Muscle layer of duodenum (tissue), 2 donors: Measurements from ENCODE around the gene PSMA1.

Experiments used
- H3K27ac ChIP-seq: one replicate; pipeline ENCODE4 v1.7.0; 2013; ENCODE audit warnings: mild to moderate bottlenecking, low read length
- H3K27me3 ChIP-seq: one replicate; pipeline ENCODE4 v1.7.0; 2013; ENCODE audit warnings: low read depth, mild to moderate bottlenecking, control low read depth, low read length
- H3K36me3 ChIP-seq, 2 donors: one replicate each; pipeline ENCODE4 v1.7.0; 2013; ENCODE audit warnings: low read length in 2 of 2, control low read depth in 1 of 2, mild to moderate bottlenecking in 1 of 2; ENCODE audit not compliant: insufficient read depth in 2 of 2, control insufficient read depth in 1 of 2
- H3K4me1 ChIP-seq, 2 donors: one replicate each; pipeline ENCODE4 v1.7.0; 2013; ENCODE audit warnings: low read length in 2 of 2, mild to moderate bottlenecking in 2 of 2, control low read depth in 1 of 2, moderate library complexity in 1 of 2; ENCODE audit not compliant: insufficient read depth in 2 of 2, control insufficient read depth in 1 of 2
- H3K4me3 ChIP-seq, 2 donors: one replicate each; pipeline ENCODE4 v1.7.0; 2013; ENCODE audit warnings: low read length in 2 of 2, low read depth in 1 of 2, mild to moderate bottlenecking in 1 of 2
- H3K9me3 ChIP-seq, 2 donors: one replicate each; pipeline ENCODE4 v1.7.0; 2013; ENCODE audit warnings: low read length in 2 of 2, control low read depth in 1 of 2, mild to moderate bottlenecking in 1 of 2; ENCODE audit not compliant: control insufficient read depth in 1 of 2
- donor health status: healthy.

Gene PSMA1

DNA sequence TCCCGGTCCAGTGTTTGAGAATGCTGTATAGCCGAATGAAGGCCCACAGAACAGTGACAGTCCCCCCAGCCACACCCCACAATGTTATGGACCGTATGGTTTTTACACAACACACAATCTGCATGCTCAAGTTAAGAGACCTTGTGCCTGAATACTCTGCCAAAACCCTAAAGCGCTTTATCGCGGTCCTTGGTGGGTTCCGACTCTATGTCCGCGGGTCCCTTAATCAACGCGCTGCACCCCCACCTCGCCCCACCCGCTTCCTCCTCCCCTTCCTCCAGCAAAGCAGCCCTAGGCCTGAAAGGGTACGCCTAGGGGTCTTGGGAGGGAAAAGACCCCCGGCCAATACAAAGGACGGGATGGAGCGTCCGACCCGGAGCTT is 21.0 kb downstream of the PSMA1 start:
- Histone ChIP-seq H3K4me3 (peak overlapping the region; percentile 94 to 98), H3K36me3 (peaks cover 28 to 38% of the 10 kb centered on the region in 2 donors), H3K9me3 (no peaks in the 10 kb centered on the region), H3K27ac (peak overlapping the region; percentile 75), H3K27me3 (no peaks in the 10 kb centered on the region), H3K4me1 (peaks cover 0 to 22% of the 10 kb centered on the region in 2 donors)

DNA sequence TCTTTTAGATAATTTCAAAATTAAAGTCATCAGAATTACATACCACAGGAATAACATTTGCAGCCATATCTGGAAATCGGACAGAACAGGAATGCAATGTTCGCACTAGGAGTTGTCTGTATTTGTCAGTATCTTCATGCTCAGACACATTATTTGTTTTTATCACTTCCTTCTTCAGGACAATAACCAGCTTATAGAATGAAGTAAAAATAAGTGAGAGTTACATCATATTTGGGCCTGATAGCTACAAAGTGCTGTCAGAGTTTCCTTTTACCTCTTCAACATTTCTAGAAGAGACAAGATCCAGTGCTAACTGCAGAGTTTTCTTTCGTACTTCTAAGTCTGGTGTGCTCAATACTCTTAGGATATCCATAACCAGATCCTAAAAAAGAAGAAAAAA is 39.5 kb downstream of the PSMA1 start:
- H3K27ac ChIP-seq: no peak overlapping the region
- no peaks in the 10 kb centered on the region for H3K4me1 ChIP-seq
- no peaks in the 10 kb centered on the region for H3K9me3 ChIP-seq
- H3K27me3 ChIP-seq: no peaks in the 10 kb centered on the region
- H3K36me3 ChIP-seq: peaks cover 49 to 88% of the 10 kb centered on the region in 2 donors
- no peak overlapping the region for H3K4me3 ChIP-seq

DNA sequence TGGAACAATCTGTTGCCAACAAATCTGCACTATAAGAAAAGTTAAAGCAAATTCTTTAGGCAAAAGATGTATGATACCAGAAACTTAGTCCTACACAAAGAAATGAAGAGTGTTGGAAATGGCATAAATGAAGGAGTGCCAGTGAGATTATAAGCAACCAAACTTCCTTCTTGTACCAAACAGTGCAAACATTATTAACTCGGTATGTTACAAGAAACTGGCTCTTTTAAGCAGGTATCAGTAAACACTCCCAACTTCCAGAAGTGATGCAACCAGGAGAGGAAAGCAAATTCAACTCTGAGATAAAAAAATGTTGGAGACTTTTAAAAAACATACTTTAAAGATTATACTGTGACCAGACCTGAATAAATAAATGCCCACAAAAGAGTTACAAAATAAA is 49.1 kb downstream of the PSMA1 start:
- no peak overlapping the region for H3K27ac ChIP-seq
- peaks cover 80 to 88% of the 10 kb centered on the region in 2 donors for H3K36me3 ChIP-seq
- no peaks in the 10 kb centered on the region for H3K9me3 ChIP-seq
- no peak overlapping the region for H3K4me3 ChIP-seq
- no peaks in the 10 kb centered on the region for H3K4me1 ChIP-seq
- no peaks in the 10 kb centered on the region for H3K27me3 ChIP-seq

DNA sequence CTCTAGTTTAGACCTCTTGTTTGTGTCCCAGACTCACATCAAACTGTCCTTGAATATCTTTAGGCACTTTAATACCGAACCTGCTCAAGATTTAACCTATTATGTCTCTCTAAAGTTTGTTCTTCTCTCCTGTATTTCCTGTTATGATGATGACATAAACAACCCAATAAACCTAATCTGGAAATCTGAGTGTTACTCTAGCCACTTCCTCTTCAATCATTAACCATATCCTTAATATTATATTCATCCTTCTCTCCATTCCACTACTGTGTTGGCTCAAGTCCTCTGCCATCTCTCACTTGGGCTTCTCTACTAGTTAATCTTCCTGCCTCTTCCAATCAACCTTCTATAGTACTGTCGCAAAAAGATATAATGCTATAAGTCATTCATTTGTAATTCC is 56.6 kb downstream of the PSMA1 start:
- H3K27ac ChIP-seq: no peak overlapping the region
- no peaks in the 10 kb centered on the region for H3K4me1 ChIP-seq
- no peak overlapping the region for H3K4me3 ChIP-seq
- no peaks in the 10 kb centered on the region for H3K27me3 ChIP-seq
- peaks cover 67 to 85% of the 10 kb centered on the region in 2 donors for H3K36me3 ChIP-seq
- no peaks in the 10 kb centered on the region for H3K9me3 ChIP-seq

DNA sequence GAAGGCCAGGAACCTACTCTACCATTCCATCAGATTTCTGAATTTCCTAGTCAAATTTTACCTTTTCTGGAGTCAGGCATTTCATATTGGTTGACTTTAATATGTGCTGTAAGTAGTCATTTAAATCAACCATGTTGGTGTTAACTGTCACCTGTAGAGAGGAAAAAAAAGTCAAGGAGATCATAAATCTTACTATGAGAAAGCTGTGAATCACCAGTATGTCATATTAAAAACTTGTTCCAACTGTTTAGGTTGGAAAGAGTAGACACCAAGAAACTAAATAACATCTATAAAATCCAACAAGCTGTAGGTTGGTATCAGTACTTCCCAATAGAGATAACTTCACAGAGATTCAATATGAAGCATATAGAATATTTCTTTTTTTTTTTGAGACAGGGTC is 60.0 kb downstream of the PSMA1 start:
- no peaks in the 10 kb centered on the region for H3K9me3 ChIP-seq
- peaks cover 49 to 73% of the 10 kb centered on the region in 2 donors for H3K36me3 ChIP-seq
- H3K27ac ChIP-seq: no peak overlapping the region
- no peaks in the 10 kb centered on the region for H3K27me3 ChIP-seq
- no peak overlapping the region for H3K4me3 ChIP-seq
- H3K4me1 ChIP-seq: no peaks in the 10 kb centered on the region

DNA sequence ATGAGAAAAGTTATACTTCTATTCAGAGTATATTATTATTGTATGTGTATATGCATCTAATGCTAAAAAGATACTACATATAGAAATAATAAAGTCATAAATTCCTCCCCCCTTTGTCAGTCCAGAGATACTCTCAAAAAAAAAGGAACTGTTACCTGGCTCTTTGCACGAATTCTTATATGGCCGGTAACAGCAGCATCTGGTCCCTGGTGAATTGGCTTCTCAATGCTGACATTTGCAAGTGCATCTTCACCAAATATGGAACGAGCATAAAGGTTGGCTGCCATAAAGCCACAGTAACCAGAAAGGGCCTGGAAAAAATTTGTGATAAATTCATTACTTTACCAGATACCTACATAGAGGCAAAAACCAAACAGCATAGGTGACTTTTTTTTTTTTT is 61.8 kb downstream of the PSMA1 start:
- Histone ChIP-seq H3K4me3 (no peak overlapping the region), H3K4me1 (no peaks in the 10 kb centered on the region), H3K27me3 (no peaks in the 10 kb centered on the region), H3K36me3 (peaks cover 32 to 55% of the 10 kb centered on the region in 2 donors), H3K27ac (no peak overlapping the region), H3K9me3 (no peaks in the 10 kb centered on the region)

DNA sequence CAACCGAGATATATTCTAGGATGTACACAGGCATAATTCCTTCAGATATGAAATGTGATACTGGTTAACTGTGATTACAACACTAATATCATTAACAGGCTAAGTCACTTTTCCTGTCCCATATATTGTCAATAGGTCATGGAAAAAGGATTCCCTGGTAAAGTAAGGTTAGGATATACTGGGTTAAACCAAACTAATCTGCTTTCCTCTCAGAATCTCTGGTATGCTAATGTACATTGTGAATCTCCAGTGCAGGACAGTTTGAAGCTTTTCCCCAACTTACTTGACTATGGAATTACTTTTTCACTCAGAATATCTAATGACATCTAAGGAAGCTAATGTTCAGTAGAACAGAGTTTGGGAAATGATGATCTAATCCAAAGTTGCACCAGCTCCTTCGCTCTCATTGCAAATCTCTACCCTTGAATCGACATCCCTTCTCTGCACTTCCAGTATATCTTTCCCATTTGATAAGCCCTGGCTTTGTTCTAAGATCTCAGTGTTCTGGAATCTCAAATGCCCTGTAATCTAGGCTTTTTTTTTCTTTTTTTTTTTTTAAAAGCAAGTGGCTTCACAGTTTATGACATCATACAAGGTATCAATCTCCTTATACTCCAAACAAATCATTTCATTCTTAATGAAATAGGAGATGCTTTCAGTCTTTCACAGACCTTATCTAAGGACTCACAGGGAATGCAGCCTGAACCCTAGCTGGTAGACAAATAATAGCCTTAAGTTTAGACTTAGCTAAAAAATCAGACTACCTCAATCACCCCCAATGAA is 64.3 kb downstream of the PSMA1 start:
- Histone ChIP-seq H3K4me1 (no peaks in the 10 kb centered on the region), H3K4me3 (no peak overlapping the region), H3K36me3 (peaks cover 13 to 39% of the 10 kb centered on the region in 2 donors), H3K27me3 (no peaks in the 10 kb centered on the region), H3K27ac (no peak overlapping the region), H3K9me3 (no peaks in the 10 kb centered on the region)
